CD8-positive, alpha-beta memory T cell (primary cell): ENCODE results near the gene UNG. TPM values are rescaled to one million over a fixed set of nuclear protein-coding genes. Genes with fewer than 3 reads are reported as not detected.
"Not testable (repeated sequence)": the region's sequence is repeated elsewhere in the genome, so short reads cannot be mapped to it uniquely, and the experiment has no call there.

Experiments used
- CTCF ChIA-PET: fragments of 350-600 bp; sonication (Branson Sonifier 250); formaldehyde crosslinking; loops from one replicate; lab custom pipeline; 2021; ENCODE audit warnings: antibody characterized with exemption; lab: Charles Lee
- POLR2A ChIA-PET: fragments of 350-600 bp; sonication (Branson Sonifier 250); formaldehyde crosslinking; loops from one replicate; lab custom pipeline; 2021; ENCODE audit warnings: antibody characterized with exemption; lab: Charles Lee
- DNase-seq, 5 donors: peaks; one replicate each; pipeline versions ENCODE4 v3.0.0 to v3.0.0-alpha.2; 2020 to 2022; ENCODE audit warnings: mixed read lengths in 1 of 5
- H3K27ac ChIP-seq: one replicate; pipeline ENCODE4 v1.7.0; 2013; ENCODE audit warnings: low read depth, mild to moderate bottlenecking, low read length, moderate library complexity
- H3K27me3 ChIP-seq: 2 replicates; pipeline ENCODE4 v1.7.0; 2013; ENCODE audit warnings: low read length, mild to moderate bottlenecking; ENCODE audit not compliant: insufficient read depth, poor library complexity, severe bottlenecking
- H3K36me3 ChIP-seq: 2 replicates; pipeline ENCODE4 v1.7.0; 2013; ENCODE audit warnings: mild to moderate bottlenecking, low read length, moderate library complexity; ENCODE audit not compliant: insufficient read depth
- H3K4me1 ChIP-seq: 2 replicates; pipeline ENCODE4 v1.7.0; 2013; ENCODE audit warnings: mild to moderate bottlenecking, low read length, moderate library complexity; ENCODE audit not compliant: insufficient read depth
- H3K4me3 ChIP-seq: 2 replicates; pipeline ENCODE4 v1.7.0; 2013; ENCODE audit warnings: mild to moderate bottlenecking, low read length
- H3K9me3 ChIP-seq: 2 replicates; pipeline ENCODE4 v1.7.0; 2013; ENCODE audit warnings: mild to moderate bottlenecking, low read length
- H3K27ac Mint-ChIP-seq, 8 donors: one replicate each; pipeline ENCODE4 v1.8.0; 2020 to 2021; ENCODE audit warnings: mixed read lengths in 8 of 8, mild to moderate bottlenecking in 6 of 8, inconsistent platforms in 3 of 8, moderate library complexity in 3 of 8
- H3K27me3 Mint-ChIP-seq, 2 donors: one replicate each; pipeline ENCODE4 v1.8.0; 2020 to 2021; ENCODE audit warnings: mixed read lengths in 2 of 2, mild to moderate bottlenecking in 1 of 2, moderate library complexity in 1 of 2
- H3K36me3 Mint-ChIP-seq, 3 donors: one replicate each; pipeline ENCODE4 v1.8.0; 2020 to 2021; ENCODE audit warnings: mixed read lengths in 3 of 3, inconsistent platforms in 1 of 3, mild to moderate bottlenecking in 1 of 3
- H3K4me1 Mint-ChIP-seq, 3 donors: one replicate each; pipeline ENCODE4 v1.8.0; 2020 to 2021; ENCODE audit warnings: mixed read lengths in 3 of 3, inconsistent platforms in 1 of 3, mild to moderate bottlenecking in 1 of 3
- H3K4me3 Mint-ChIP-seq, 7 donors: one replicate each; pipeline ENCODE4 v1.8.0; 2020 to 2021; ENCODE audit warnings: mixed read lengths in 7 of 7, mild to moderate bottlenecking in 6 of 7, moderate library complexity in 4 of 7, inconsistent platforms in 2 of 7
- H3K9me3 Mint-ChIP-seq, 5 donors: one replicate each; pipeline ENCODE4 v1.8.0; 2020 to 2022; ENCODE audit warnings: mixed read lengths in 5 of 5, mild to moderate bottlenecking in 3 of 5, moderate library complexity in 2 of 5, inconsistent platforms in 1 of 5
- polyA plus RNA-seq: library from polyadenylated mRNA; unstranded; fragments of 300-500 nt; fragmentation: Illumina TruSeq; gene quantifications from one replicate; pipeline ENCODE4 v1.2.3, GENCODE V29; 2021
- total RNA-seq, 2 experiments: library from RNA; stranded (reverse); gene quantifications; one replicate each; pipeline ENCODE4 v1.2.3, GENCODE V29; 2021

Gene UNG
- total and polyA plus RNA-seq, 3 experiments from 2014 or later, result 37.7 to 101 (median 92.3) TPM

DNA sequence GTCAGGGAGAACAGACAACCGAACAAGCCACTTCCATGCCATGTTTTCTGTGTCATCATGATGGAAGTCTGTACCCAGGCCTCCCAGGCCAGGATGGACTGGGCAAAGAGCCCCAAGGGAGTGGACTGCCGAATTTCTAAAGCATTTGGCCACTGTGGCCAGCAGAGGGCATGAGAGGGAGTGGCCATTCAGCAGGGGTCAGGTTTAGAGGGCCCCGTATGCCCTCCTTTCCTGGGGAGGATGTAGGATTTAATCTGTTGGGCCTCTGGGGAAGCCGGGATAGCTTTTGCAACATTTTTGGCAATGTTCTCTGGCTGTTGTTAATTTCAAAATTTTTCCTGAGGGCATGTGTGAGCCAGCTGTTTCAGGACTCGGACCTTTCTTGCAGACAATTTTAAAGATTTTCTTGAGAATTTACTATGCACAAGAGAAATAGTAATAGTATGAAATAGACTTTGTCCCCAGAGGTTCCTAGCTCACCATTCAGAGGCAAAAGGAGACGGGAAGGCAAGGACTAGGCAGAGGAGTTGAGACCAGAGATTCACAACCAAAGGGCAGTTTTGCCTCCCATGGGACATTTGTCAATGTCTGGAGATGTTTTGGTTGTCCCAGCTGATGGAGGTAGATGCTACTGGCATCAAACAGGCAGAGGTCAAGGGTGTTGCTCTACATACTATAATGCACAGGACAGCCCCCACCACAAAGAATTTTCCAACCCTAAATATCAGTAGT lies 37.0 kb downstream of the UNG start:
- Histone ChIP-seq H3K4me3 (no peak overlapping the region), H3K4me1 (no peaks in the 10 kb centered on the region), H3K27ac (no peak overlapping the region), H3K27me3 (peaks cover 6% of the 10 kb centered on the region), H3K36me3 (no peaks in the 10 kb centered on the region), H3K9me3 (peaks cover 4% of the 10 kb centered on the region)
- no peaks in the 10 kb centered on the region for H3K4me1 Mint-ChIP-seq
- H3K4me3 Mint-ChIP-seq, result no peak overlapping the region
- CTCF ChIA-PET, result interaction anchor here (1.0 kb wide), 1 partner anchor 10 kb away, joined by 3 read pairs; no protein-coding TSS in a partner anchor
- peaks cover 0 to 7% (median 2%) of the 10 kb centered on the region in 3 donors for H3K36me3 Mint-ChIP-seq
- H3K9me3 Mint-ChIP-seq, result peaks cover 0 to 7% (median 4%) of the 10 kb centered on the region in 5 donors
- POLR2A ChIA-PET, result no interaction called here
- H3K27ac Mint-ChIP-seq, result no peak overlapping the region
- H3K27me3 Mint-ChIP-seq, result peaks cover 8 to 15% of the 10 kb centered on the region in 2 donors
- DNase-seq, result no peak

DNA sequence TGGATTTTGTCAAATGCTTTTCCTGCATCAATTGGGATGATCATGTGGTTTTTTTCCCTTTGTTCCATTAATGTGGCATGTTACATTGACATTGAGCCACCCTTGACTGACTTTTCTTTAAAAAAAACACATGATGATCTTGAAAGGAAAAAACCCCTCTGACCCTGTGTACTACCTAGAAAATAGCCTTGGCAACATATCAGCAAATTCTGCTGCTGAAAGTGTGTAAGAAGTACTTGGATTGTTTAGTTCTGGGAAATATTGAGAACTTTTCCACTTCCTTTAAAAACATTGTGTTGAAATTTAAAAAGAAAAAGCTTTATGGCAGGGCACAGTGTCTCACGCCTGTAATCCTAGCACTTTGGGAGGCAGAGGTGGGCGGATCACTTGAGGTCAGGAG lies 39.7 kb downstream of the UNG start:
- Histone ChIP-seq H3K4me1 (no peaks in the 10 kb centered on the region), H3K27me3 (peaks cover 6% of the 10 kb centered on the region), H3K4me3 (no peak overlapping the region), H3K27ac (no peak overlapping the region), H3K36me3 (no peaks in the 10 kb centered on the region), H3K9me3 (peaks cover 4% of the 10 kb centered on the region)
- H3K27ac Mint-ChIP-seq, result no peak overlapping the region
- DNase-seq, result no peak
- ChIA-PET CTCF (no interaction called here), POLR2A (no interaction called here)
- H3K4me3 Mint-ChIP-seq, result no peak overlapping the region
- H3K9me3 Mint-ChIP-seq, result peaks cover 0 to 7% (median 4%) of the 10 kb centered on the region in 5 donors
- peaks cover 8 to 10% of the 10 kb centered on the region in 2 donors for H3K27me3 Mint-ChIP-seq
- peaks cover 2 to 7% (median 4%) of the 10 kb centered on the region in 3 donors for H3K36me3 Mint-ChIP-seq
- H3K4me1 Mint-ChIP-seq, result no peaks in the 10 kb centered on the region

DNA sequence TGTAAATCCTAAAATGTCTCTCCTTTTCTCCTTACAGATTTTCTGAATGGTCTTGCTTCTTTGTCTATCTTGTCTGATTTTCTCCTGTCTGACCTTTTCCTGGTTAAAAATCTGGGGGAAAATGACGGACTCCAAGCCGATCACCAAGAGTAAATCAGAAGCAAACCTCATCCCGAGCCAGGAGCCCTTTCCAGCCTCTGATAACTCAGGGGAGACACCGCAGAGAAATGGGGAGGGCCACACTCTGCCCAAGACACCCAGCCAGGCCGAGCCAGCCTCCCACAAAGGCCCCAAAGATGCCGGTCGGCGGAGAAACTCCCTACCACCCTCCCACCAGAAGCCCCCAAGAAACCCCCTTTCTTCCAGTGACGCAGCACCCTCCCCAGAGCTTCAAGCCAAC lies 42.0 kb downstream of the UNG start:
- H3K4me3 ChIP-seq, result no peak overlapping the region
- ChIA-PET CTCF (no interaction called here), POLR2A (no interaction called here)
- Mint-ChIP-seq H3K27ac (no peak overlapping the region), H3K36me3 (peaks cover 2 to 7% (median 4%) of the 10 kb centered on the region in 3 donors), H3K9me3 (peaks cover 0 to 7% (median 2%) of the 10 kb centered on the region in 5 donors), H3K4me3 (no peak overlapping the region), H3K4me1 (peaks cover 4 to 10% (median 10%) of the 10 kb centered on the region in 3 donors), H3K27me3 (peaks cover 8 to 10% of the 10 kb centered on the region in 2 donors)
- H3K27me3 ChIP-seq, result peaks cover 6% of the 10 kb centered on the region
- H3K27ac ChIP-seq, result no peak overlapping the region
- no peaks in the 10 kb centered on the region for H3K4me1 ChIP-seq
- H3K9me3 ChIP-seq, result peaks cover 4% of the 10 kb centered on the region
- no peaks in the 10 kb centered on the region for H3K36me3 ChIP-seq
- DNase-seq, result no peak

DNA sequence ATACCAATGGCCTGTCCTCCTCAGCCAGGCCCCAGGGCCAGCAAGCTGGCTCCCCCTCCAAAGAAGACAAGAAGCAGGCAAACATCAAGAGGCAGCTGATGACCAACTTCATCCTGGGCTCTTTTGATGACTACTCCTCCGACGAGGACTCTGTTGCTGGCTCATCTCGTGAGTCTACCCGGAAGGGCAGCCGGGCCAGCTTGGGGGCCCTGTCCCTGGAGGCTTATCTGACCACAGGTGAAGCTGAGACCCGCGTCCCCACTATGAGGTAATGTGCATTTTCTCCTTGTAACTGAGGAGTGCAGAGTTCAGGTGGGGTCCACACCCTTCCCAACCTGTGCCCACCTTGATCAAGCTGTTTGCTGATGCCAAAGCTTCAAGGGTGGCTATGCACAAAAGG lies 42.4 kb downstream of the UNG start:
- peaks cover 0 to 7% (median 2%) of the 10 kb centered on the region in 5 donors for H3K9me3 Mint-ChIP-seq
- H3K4me1 ChIP-seq, result no peaks in the 10 kb centered on the region
- ChIA-PET CTCF (no interaction called here), POLR2A (no interaction called here)
- no peaks in the 10 kb centered on the region for H3K36me3 ChIP-seq
- DNase-seq, result no peak
- peaks cover 6% of the 10 kb centered on the region for H3K27me3 ChIP-seq
- H3K27ac ChIP-seq, result no peak overlapping the region
- H3K4me1 Mint-ChIP-seq, result peaks cover 4 to 10% (median 10%) of the 10 kb centered on the region in 3 donors
- H3K27me3 Mint-ChIP-seq, result peaks cover 8 to 9% of the 10 kb centered on the region in 2 donors
- no peak overlapping the region for H3K4me3 Mint-ChIP-seq
- no peak overlapping the region for H3K27ac Mint-ChIP-seq
- H3K4me3 ChIP-seq, result no peak overlapping the region
- H3K9me3 ChIP-seq, result peaks cover 4% of the 10 kb centered on the region
- peaks cover 2 to 4% (median 4%) of the 10 kb centered on the region in 3 donors for H3K36me3 Mint-ChIP-seq

DNA sequence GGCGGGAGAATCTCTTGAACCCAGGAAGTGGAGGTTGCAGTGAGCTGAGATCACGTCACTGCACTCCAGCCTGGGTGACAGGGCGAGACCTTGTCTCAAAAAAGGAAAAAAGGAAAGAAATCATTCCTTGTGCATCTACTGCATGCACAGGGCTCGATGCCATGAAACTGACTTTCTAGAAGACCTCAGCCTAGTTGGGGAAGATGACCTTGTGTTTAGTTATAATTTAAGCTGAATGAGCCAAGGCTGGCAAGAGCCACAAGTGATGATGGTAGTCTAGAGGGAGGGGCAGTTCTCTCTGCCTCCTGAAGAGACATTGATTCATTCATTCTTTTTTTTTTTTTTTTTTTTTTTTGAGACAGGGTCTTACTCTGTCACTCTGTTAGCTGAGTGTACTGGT lies 43.2 kb downstream of the UNG start:
- Mint-ChIP-seq H3K4me1 (peaks cover 4 to 10% (median 10%) of the 10 kb centered on the region in 3 donors), H3K36me3 (peaks cover 1 to 3% (median 2%) of the 10 kb centered on the region in 3 donors)

DNA sequence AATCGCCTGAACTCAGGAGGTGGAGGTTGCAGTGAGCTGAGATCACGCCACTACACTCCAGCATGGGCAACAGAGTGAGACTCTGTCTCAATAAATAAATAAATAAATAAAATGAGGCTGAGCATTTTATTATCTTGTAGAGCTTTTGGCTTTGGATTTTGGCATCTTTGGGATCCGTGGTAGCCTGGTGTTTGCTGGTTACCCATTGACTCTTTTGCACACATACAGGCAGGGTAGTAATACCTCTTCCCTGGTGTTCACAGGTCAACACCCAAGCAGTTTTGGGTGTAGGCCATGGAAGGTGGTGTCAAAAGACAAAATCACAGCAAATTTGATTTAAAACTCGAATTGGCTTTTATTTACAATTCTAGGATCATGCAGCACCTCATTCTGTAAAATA lies 46.8 kb downstream of the UNG start:
- no peak overlapping the region for H3K27ac Mint-ChIP-seq
- Histone ChIP-seq H3K27ac (no peak overlapping the region), H3K4me3 (no peak overlapping the region), H3K27me3 (no peaks in the 10 kb centered on the region), H3K4me1 (no peaks in the 10 kb centered on the region), H3K36me3 (no peaks in the 10 kb centered on the region), H3K9me3 (no peaks in the 10 kb centered on the region)
- H3K4me3 Mint-ChIP-seq, result no peak overlapping the region
- DNase-seq, result no peak
- POLR2A ChIA-PET, result interaction anchor here (0.6 to 0.7 kb wide), 2 partner anchors 18 to 549 kb away, joined by 9 read pairs; no protein-coding TSS in a partner anchor
- peaks cover 4 to 10% (median 10%) of the 10 kb centered on the region in 3 donors for H3K4me1 Mint-ChIP-seq
- H3K36me3 Mint-ChIP-seq, result peaks cover 0 to 3% (median 2%) of the 10 kb centered on the region in 3 donors
- CTCF ChIA-PET, result interaction anchor here (1.6 kb wide), 1 partner anchor 16 kb away, joined by 3 read pairs; no protein-coding TSS in a partner anchor
- no peaks in the 10 kb centered on the region for H3K9me3 Mint-ChIP-seq
- peaks cover 0 to under 1% of the 10 kb centered on the region in 2 donors for H3K27me3 Mint-ChIP-seq

More for the DNA sequence above, 43.2 kb downstream of the UNG start:
- Histone ChIP-seq H3K9me3 (peaks cover 4% of the 10 kb centered on the region), H3K4me3 (no peak overlapping the region), H3K27ac (no peak overlapping the region), H3K4me1 (no peaks in the 10 kb centered on the region), H3K27me3 (peaks cover 6% of the 10 kb centered on the region), H3K36me3 (no peaks in the 10 kb centered on the region)
- Mint-ChIP-seq H3K9me3 (peaks cover 0 to 5% (median under 1%) of the 10 kb centered on the region in 5 donors), H3K27ac (peak overlapping the region in 1 of 8 donors; percentile 86), H3K27me3 (peaks cover 6 to 8% of the 10 kb centered on the region in 2 donors), H3K4me3 (peak overlapping the region in 1 of 7 donors; percentile 56)
- no peak for DNase-seq
- ChIA-PET CTCF (no interaction called here), POLR2A (no interaction called here)

DNA sequence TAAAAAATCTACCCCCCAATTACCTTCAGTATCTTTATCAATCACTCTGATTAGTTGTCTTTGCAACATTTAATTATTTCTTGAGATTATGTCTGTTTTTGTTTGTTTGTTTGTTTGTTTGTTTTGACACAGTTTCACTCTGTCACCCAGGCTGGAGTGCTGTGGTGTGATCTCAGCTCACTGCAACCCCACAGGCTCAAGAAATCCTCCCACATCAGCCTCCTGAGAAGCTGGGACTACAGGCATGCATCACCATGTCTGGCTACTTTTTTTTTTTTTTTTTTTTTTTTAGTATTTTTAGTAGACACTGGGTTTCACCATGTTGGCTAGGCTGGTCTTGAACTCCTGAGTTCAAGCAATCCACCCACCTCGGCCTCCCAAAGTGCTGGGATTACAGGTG lies 49.7 kb downstream of the UNG start:
- DNase-seq, H3K4me3 ChIP-seq, POLR2A ChIA-PET, H3K27ac Mint-ChIP-seq, H3K27me3 ChIP-seq, H3K36me3 Mint-ChIP-seq, CTCF ChIA-PET, H3K27ac ChIP-seq, H3K4me1 ChIP-seq, H3K36me3 ChIP-seq, H3K9me3 Mint-ChIP-seq, H3K9me3 ChIP-seq, H3K27me3 Mint-ChIP-seq: not testable (repeated sequence)
- peak overlapping the region in 1 of 7 donors; percentile 43 for H3K4me3 Mint-ChIP-seq
- H3K4me1 Mint-ChIP-seq, result peaks cover 4 to 10% (median 10%) of the 10 kb centered on the region in 3 donors

DNA sequence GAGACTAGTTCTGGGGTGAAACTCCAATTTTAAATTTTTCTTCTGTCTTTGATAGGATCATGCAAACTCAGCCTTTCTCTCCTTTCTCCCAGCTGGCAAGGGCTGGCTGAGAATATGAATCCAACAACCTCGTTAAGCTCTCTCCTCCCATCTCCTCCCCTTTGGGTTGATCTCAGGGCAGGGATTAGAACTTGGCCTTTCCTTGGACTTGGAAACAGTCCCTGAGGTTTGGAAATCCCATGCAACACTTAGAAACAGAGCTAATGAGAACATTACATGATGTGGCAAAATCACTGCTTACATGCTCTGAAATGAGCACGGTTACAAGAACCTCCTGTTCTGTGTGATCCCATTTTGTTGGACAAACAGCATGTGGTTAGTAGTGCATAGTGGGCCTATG lies 50.6 kb downstream of the UNG start:
- Histone ChIP-seq H3K9me3 (no peaks in the 10 kb centered on the region), H3K27me3 (no peaks in the 10 kb centered on the region), H3K4me3 (no peak overlapping the region), H3K27ac (no peak overlapping the region), H3K4me1 (no peaks in the 10 kb centered on the region), H3K36me3 (no peaks in the 10 kb centered on the region)
- peaks cover under 1 to 6% (median 6%) of the 10 kb centered on the region in 3 donors for H3K4me1 Mint-ChIP-seq
- H3K9me3 Mint-ChIP-seq, result no peaks in the 10 kb centered on the region
- H3K27me3 Mint-ChIP-seq, result peaks cover 0 to 5% of the 10 kb centered on the region in 2 donors
- H3K36me3 Mint-ChIP-seq, result peaks cover 0 to 1% (median 0%) of the 10 kb centered on the region in 3 donors
- CTCF ChIA-PET, result no interaction called here
- no peak overlapping the region for H3K27ac Mint-ChIP-seq
- H3K4me3 Mint-ChIP-seq, result no peak overlapping the region
- POLR2A ChIA-PET, result no interaction called here
- no peak for DNase-seq
